ENCODE results near the gene CARHSP1. TPM values are rescaled to one million over a fixed set of nuclear protein-coding genes. Genes with fewer than 3 reads are reported as not detected.

Gene CARHSP1
- total and polyA plus RNA-seq, 9 donors: 53.2 to 102 (median 81.7) TPM

DNA sequence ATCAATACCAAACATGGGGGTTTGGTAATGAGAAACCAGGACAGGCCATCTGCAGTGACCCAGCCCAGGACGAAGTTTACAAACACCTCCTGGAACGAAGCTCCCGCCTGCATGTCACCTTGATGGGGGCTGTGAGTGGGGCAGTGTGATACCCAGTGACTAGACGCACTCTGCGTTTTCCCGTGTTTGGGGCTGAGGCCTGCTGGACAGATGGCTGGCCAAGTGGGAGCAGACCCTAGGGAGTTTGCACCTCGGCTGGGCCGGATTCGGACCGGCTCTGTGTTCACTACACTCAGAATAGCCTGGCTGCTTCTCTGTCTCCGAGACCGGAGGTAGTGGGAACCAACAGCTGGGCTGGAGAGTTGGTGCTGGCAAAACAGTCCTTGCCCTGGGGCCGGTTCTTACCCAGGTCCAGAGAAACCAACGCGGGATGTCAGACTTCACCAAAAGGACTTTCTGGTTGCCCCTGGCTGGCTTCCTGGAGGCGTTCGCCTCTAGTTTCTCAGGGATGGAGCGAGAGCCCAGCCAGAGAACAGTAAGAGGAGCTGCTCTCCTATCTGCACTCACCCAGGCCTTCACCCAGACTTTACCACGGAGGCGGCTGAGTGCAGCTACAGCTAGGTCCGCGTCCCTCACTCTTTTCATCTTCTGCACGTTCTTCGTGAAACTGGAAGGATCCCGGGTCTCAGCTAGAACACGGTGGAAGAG, 20.4 kb downstream of the CARHSP1 start:
- Histone ChIP-seq H3K9me3 (no peaks in the 10 kb centered on the region), H3K27me3 (no peaks in the 10 kb centered on the region), H3K36me3 (no peaks in the 10 kb centered on the region), H3K4me3 (no peak overlapping the region), H3K27ac (no peak overlapping the region), H3K4me1 (ENCODE audit: insufficient read depth) (peaks cover 9% of the 10 kb centered on the region)
- TF ChIP-seq POLR2A (IDR thresholded peaks at IDR 0.05) (no peak), EP300 (IDR thresholded peaks at IDR 0.05) (no peak)
- TF ChIP-seq, protein P1, sequence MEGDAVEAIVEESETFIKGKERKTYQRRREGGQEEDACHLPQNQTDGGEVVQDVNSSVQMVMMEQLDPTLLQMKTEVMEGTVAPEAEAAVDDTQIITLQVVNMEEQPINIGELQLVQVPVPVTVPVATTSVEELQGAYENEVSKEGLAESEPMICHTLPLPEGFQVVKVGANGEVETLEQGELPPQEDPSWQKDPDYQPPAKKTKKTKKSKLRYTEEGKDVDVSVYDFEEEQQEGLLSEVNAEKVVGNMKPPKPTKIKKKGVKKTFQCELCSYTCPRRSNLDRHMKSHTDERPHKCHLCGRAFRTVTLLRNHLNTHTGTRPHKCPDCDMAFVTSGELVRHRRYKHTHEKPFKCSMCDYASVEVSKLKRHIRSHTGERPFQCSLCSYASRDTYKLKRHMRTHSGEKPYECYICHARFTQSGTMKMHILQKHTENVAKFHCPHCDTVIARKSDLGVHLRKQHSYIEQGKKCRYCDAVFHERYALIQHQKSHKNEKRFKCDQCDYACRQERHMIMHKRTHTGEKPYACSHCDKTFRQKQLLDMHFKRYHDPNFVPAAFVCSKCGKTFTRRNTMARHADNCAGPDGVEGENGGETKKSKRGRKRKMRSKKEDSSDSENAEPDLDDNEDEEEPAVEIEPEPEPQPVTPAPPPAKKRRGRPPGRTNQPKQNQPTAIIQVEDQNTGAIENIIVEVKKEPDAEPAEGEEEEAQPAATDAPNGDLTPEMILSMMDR (IDR thresholded peaks at IDR 0.05): no peak
- 87 to 89% (median 88%) methylated on average over 22 to 26 of the region's 26 CpGs for WGBS, 3 donors
- intact Hi-C loops (cut with DNase I): no loop called here
- no peak for DNase-seq

DNA sequence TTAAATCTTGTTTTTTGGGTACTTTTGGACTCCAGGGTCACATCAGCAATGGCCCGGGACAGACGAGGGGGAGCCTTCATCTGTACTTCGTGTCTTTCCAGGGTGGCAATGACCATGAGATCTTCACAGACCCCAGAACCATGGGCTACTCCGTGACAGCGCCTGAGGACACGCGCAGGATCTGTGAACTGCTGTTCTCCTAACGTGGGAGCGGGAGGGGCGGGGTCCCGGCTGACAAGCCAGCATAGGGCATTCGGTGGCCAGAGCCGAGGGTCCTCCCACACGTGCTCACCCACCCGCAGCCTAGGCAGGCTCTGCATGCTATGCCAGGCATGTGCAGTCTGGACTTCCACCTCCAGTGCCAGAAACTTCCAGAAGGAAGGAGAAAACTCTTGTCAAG, 21.2 kb downstream of the CARHSP1 start:
- peaks cover 5% of the 10 kb centered on the region for H3K4me1 ChIP-seq (ENCODE audit: insufficient read depth)
- WGBS, 3 donors: 80 to 91% (median 85%) methylated on average over 15 of the region's 15 CpGs
- H3K27me3 ChIP-seq: no peaks in the 10 kb centered on the region
- no peaks in the 10 kb centered on the region for H3K36me3 ChIP-seq
- H3K9me3 ChIP-seq: no peaks in the 10 kb centered on the region
- intact Hi-C loops (cut with DNase I): no loop called here
- no peak overlapping the region for H3K27ac ChIP-seq
- DNase-seq: no peak
- H3K4me3 ChIP-seq: no peak overlapping the region
- TF ChIP-seq, protein P1 (IDR thresholded peaks at IDR 0.05): no peak
- TF ChIP-seq POLR2A (IDR thresholded peaks at IDR 0.05) (no peak), EP300 (IDR thresholded peaks at IDR 0.05) (no peak)

DNA sequence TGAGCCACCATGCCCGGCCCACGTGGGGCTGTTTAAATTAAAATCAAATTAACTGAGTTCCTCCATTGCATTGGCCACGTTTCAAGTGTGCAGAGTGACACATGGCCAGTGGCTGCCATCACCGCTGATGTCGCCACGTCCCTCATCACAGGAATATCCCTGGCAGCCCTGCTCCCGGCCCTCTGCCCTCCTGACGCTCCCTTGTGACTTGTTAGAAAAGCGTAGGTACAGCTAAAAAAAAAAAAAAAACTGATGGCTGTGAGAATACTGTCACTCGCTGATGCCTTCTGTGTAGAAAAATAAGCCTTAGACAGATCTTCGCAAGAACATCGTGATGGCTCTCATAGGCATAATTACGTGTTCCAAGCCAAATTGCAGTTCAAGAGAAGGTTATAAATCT, 21.7 kb downstream of the CARHSP1 start:
- Histone ChIP-seq H3K4me1 (ENCODE audit: insufficient read depth) (peaks cover 5% of the 10 kb centered on the region), H3K27me3 (no peaks in the 10 kb centered on the region), H3K9me3 (no peaks in the 10 kb centered on the region), H3K36me3 (no peaks in the 10 kb centered on the region), H3K27ac (no peak overlapping the region), H3K4me3 (no peak overlapping the region)
- intact Hi-C loops (cut with DNase I): no loop called here
- DNase-seq: no peak
- TF ChIP-seq, protein P1 (IDR thresholded peaks at IDR 0.05): no peak
- TF ChIP-seq EP300 (IDR thresholded peaks at IDR 0.05) (no peak), POLR2A (IDR thresholded peaks at IDR 0.05) (no peak)
- WGBS, 3 donors: 87 to 90% (median 89%) methylated on average over 13 of the region's 13 CpGs

DNA sequence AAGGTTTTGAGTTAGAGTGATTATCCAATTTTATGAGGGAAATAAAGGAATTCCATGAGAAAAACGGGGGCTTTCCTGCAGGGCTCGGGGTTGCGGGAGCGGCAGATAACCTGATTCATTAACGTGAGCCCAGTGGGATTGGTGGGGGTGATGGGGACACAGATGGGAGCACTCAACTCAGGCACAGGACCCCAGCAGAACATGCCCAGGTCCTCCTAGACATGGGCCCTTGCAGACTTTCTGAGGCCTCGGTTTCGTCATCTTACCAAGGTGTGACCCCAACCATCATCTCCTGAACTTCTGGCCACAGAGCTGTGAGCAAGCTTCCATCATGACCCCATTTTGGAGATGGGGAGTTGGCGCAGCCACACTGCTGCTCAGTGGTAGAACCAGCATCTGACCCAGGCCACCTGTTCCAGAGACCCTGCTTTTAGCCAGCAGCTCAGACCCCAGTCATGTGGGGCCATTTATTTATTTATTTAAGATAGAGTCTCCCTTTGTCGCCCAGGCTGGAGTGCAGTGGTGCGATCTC, 22.3 kb downstream of the CARHSP1 start:
- 86 to 93% (median 88%) methylated on average over 10 of the region's 10 CpGs for WGBS, 3 donors
- intact Hi-C loops (cut with DNase I): no loop called here
- H3K36me3 ChIP-seq: no peaks in the 10 kb centered on the region
- no peak for DNase-seq
- peaks cover 5% of the 10 kb centered on the region for H3K4me1 ChIP-seq (ENCODE audit: insufficient read depth)
- H3K4me3 ChIP-seq: no peak overlapping the region
- H3K9me3 ChIP-seq: no peaks in the 10 kb centered on the region
- no peak for TF ChIP-seq POLR2A (IDR thresholded peaks at IDR 0.05)
- no peak for TF ChIP-seq EP300 (IDR thresholded peaks at IDR 0.05)
- TF ChIP-seq, protein P1 (IDR thresholded peaks at IDR 0.05): no peak
- H3K27ac ChIP-seq: no peak overlapping the region
- no peaks in the 10 kb centered on the region for H3K27me3 ChIP-seq
